Smooth muscle cell (in vitro differentiated cells): ENCODE data around the gene NR3C1. TPM values are rescaled to one million over a fixed set of nuclear protein-coding genes. Genes with fewer than 3 reads are reported as not detected.

Experiments
- DNase-seq: peaks from one replicate; lab custom pipeline; 2025; ENCODE audit not compliant: unreplicated experiment; lab: John Stamatoyannopoulos, UW
- H2AFZ ChIP-seq: fragments of 200-600 bp; sonication (generic); 2 replicates; pipeline ENCODE4 v1.6.0; 2016; ENCODE audit warnings: antibody characterized with exemption, low read depth, mild to moderate bottlenecking
- H3F3A ChIP-seq: fragments of 200-600 bp; sonication (generic); 2 replicates; pipeline ENCODE4 v1.6.0; 2017; ENCODE audit warnings: antibody characterized with exemption, low read depth
- H3K27ac ChIP-seq: fragments of 200-600 bp; sonication (generic); 2 replicates; pipeline ENCODE4 v1.5.1; 2016; ENCODE audit warnings: low read depth, mild to moderate bottlenecking
- H3K27me3 ChIP-seq: fragments of 200-600 bp; sonication (generic); 2 replicates; pipeline ENCODE4 v1.6.1; 2016; ENCODE audit warnings: low read depth, mild to moderate bottlenecking
- H3K36me3 ChIP-seq: fragments of 200-600 bp; sonication (generic); 2 replicates; pipeline ENCODE4 v1.5.1; 2016; ENCODE audit warnings: low read depth
- H3K4me1 ChIP-seq: fragments of 200-600 bp; sonication (generic); 2 replicates; pipeline ENCODE4 v1.5.1; 2016; ENCODE audit warnings: low read depth
- H3K4me2 ChIP-seq: fragments of 200-600 bp; sonication (generic); 2 replicates; pipeline ENCODE4 v1.6.0; 2016; ENCODE audit warnings: mild to moderate bottlenecking
- H3K4me3 ChIP-seq: fragments of 200-600 bp; sonication (generic); 2 replicates; pipeline ENCODE4 v1.5.1; 2016; ENCODE audit warnings: mild to moderate bottlenecking
- H3K79me2 ChIP-seq: fragments of 200-600 bp; sonication (generic); 2 replicates; pipeline ENCODE4 v1.6.0; 2016; ENCODE audit warnings: low read depth, mild to moderate bottlenecking
- H3K9ac ChIP-seq: fragments of 200-600 bp; sonication (generic); 2 replicates; pipeline ENCODE4 v1.6.0; 2016; ENCODE audit warnings: low read depth
- H3K9me3 ChIP-seq: fragments of 200-600 bp; sonication (generic); replicated peaks from 2 replicates; pipeline ENCODE4 v1.5.1; 2016; ENCODE audit warnings: low read depth
- H4K20me1 ChIP-seq: fragments of 200-600 bp; sonication (generic); 2 replicates; pipeline ENCODE4 v1.6.0; 2016; ENCODE audit warnings: low read depth
- CTCF ChIP-seq: fragments of 200-600 bp; sonication (generic); IDR thresholded peaks from 2 replicates; pipeline ENCODE4 v1.5.1; 2017; ENCODE audit warnings: borderline replicate concordance, mild to moderate bottlenecking, antibody characterized with exemption; ENCODE audit not compliant: insufficient read depth, poor library complexity, severe bottlenecking
- WGBS: methylation state at CpG from one replicate; pipeline ENCODE4 v1.1.7; 2016; ENCODE audit warnings: low lambda C conversion rate; 5-methylcytosine and 5-hydroxymethylcytosine counted together
- polyA plus RNA-seq: library from polyadenylated mRNA; unstranded; fragments of >200 nt; fragmentation: Nextera tagmentation; extraction: Ambion mirVana; gene quantifications from 2 replicates; pipeline ENCODE4 v1.2.1, GENCODE V29; 2016
- total RNA-seq: library from RNA; depleted of rRNA; stranded (reverse); fragments of >200 nt; gene quantifications from 2 replicates; pipeline ENCODE4 v1.2.3, GENCODE V29; 2014

Gene NR3C1
- total and polyA plus RNA-seq, 2 experiments from 2014 or later, result 76.5 to 101 TPM

- H3K79me2 ChIP-seq, result peaks cover 100% of the 10 kb centered on the region
- H3K9ac ChIP-seq, result no peak overlapping the region
- no peaks in the 10 kb centered on the region for H3K4me1 ChIP-seq
- H3K4me3 ChIP-seq, result no peak overlapping the region
- H3K27ac ChIP-seq, result peak overlapping the region; percentile 56
- peaks cover 70% of the 10 kb centered on the region for H4K20me1 ChIP-seq
- no peaks in the 10 kb centered on the region for H3K27me3 ChIP-seq
- WGBS, result 100% methylated on average over 1 of the region's 1 CpG
- no peaks in the 10 kb centered on the region for H3K9me3 ChIP-seq
- no peaks in the 10 kb centered on the region for H3K36me3 ChIP-seq
- H3F3A ChIP-seq, result no peaks in the 10 kb centered on the region
- no peak overlapping the region for H2AFZ ChIP-seq
- no peak overlapping the region for H3K4me2 ChIP-seq
- DNase-seq, result no peak
- TF ChIP-seq CTCF, result no peak
Observed at GRCh38 chr5:143322176-143322575, 81.3 kb downstream of the NR3C1 start.

GRCh38 chr5:143319437-143320227 lies 83.9 kb downstream of the NR3C1 start:
- Histone ChIP-seq H3K27me3 (no peaks in the 10 kb centered on the region), H3K27ac (peak overlapping the region; percentile 48), H2AFZ (no peak overlapping the region), H4K20me1 (peaks cover 47% of the 10 kb centered on the region), H3K79me2 (peaks cover 89% of the 10 kb centered on the region), H3K4me3 (no peak overlapping the region), H3K4me1 (peaks cover 14% of the 10 kb centered on the region), H3K36me3 (no peaks in the 10 kb centered on the region), H3K9me3 (no peaks in the 10 kb centered on the region), H3F3A (peaks cover 6% of the 10 kb centered on the region), H3K4me2 (peak overlapping the region; percentile 43), H3K9ac (no peak overlapping the region)
- no peak for DNase-seq
- TF ChIP-seq CTCF, result no peak
- 85% methylated on average over 5 of the region's 5 CpGs for WGBS

- Histone ChIP-seq H3K27ac (peak overlapping the region; percentile 48), H3K9ac (no peak overlapping the region), H3K4me2 (peak overlapping the region; percentile 43), H3K9me3 (no peaks in the 10 kb centered on the region), H2AFZ (no peak overlapping the region), H3K27me3 (no peaks in the 10 kb centered on the region), H3K79me2 (peaks cover 85% of the 10 kb centered on the region), H3F3A (peaks cover 11% of the 10 kb centered on the region), H3K4me3 (no peak overlapping the region), H3K36me3 (no peaks in the 10 kb centered on the region), H3K4me1 (peaks cover 21% of the 10 kb centered on the region), H4K20me1 (peaks cover 40% of the 10 kb centered on the region)
- 50% methylated on average over 1 of the region's 1 CpG for WGBS
- no peak for DNase-seq
- no peak for TF ChIP-seq CTCF
Observed at GRCh38 chr5:143318833-143319232, 84.7 kb downstream of the NR3C1 start.

- H3K4me1 ChIP-seq, result peaks cover 25% of the 10 kb centered on the region
Observed at GRCh38 chr5:143318270-143318669, 85.2 kb downstream of the NR3C1 start.

More at GRCh38 chr5:143318270-143318669, 85.2 kb downstream of the NR3C1 start:
- no peak for DNase-seq
- Histone ChIP-seq H3K9ac (no peak overlapping the region), H3F3A (peaks cover 17% of the 10 kb centered on the region), H3K79me2 (peaks cover 85% of the 10 kb centered on the region), H3K4me2 (peak overlapping the region; percentile 43), H3K36me3 (no peaks in the 10 kb centered on the region), H3K27me3 (no peaks in the 10 kb centered on the region), H4K20me1 (peaks cover 38% of the 10 kb centered on the region), H3K9me3 (no peaks in the 10 kb centered on the region), H3K4me3 (no peak overlapping the region), H3K27ac (peak overlapping the region; percentile 48), H2AFZ (no peak overlapping the region)
- WGBS, result 82% methylated on average over 1 of the region's 1 CpG
- TF ChIP-seq CTCF, result no peak
